GM19324 (cell line): Measurements from ENCODE around the gene IL26.
A peak's percentile ranks its signal among the peaks of the same experiment; 100 is the strongest.
"Not testable (repeated sequence)": the region's sequence is repeated elsewhere in the genome, so short reads cannot be mapped to it uniquely, and the experiment has no call there.

ENCODE experiments used
- ATAC-seq: cut with Tn5 transposase; IDR thresholded peaks from one replicate; pipeline ENCODE4 v1.9.1; 2021; ENCODE audit warnings: mild to moderate bottlenecking, moderate library complexity; ENCODE audit not compliant: unreplicated experiment, low FRiP score

The IL26 gene

GRCh38 chr12:68203460-68203875 lies 22.1 kb downstream of the IL26 start:
- ATAC-seq = no peak

GRCh38 chr12:68200854-68201253 lies 24.8 kb downstream of the IL26 start:
- ATAC-seq = no peak

GRCh38 chr12:68199127-68199526 lies 26.5 kb downstream of the IL26 start:
- no peak for ATAC-seq

GRCh38 chr12:68198507-68199086 lies 27.0 kb downstream of the IL26 start:
- ATAC-seq = no peak

- ATAC-seq = no peak
These were observed 35.3 kb downstream of the IL26 start for GRCh38 chr12:68190301-68190700.

GRCh38 chr12:68189821-68190242 lies 35.8 kb downstream of the IL26 start:
- ATAC-seq = no peak

- no peak for ATAC-seq
These were observed 40.0 kb downstream of the IL26 start for GRCh38 chr12:68185598-68185997.

GRCh38 chr12:68180792-68181744 lies 44.5 kb downstream of the IL26 start:
- no peak for ATAC-seq

GRCh38 chr12:68178774-68179439 lies 46.7 kb downstream of the IL26 start:
- no peak for ATAC-seq

- ATAC-seq = no peak
These were observed 47.4 kb downstream of the IL26 start for GRCh38 chr12:68178184-68178583.

- no peak for ATAC-seq
These were observed 48.0 kb downstream of the IL26 start for GRCh38 chr12:68177562-68177961.

- ATAC-seq = no peak
These were observed 49.4 kb downstream of the IL26 start for GRCh38 chr12:68176257-68176656.

- ATAC-seq = peak; percentile 77
These were observed 50.0 kb downstream of the IL26 start for GRCh38 chr12:68175557-68176061.

GRCh38 chr12:68174761-68175160 lies 50.8 kb downstream of the IL26 start:
- not testable (repeated sequence) for ATAC-seq

GRCh38 chr12:68173792-68174191 lies 51.8 kb downstream of the IL26 start:
- no peak for ATAC-seq

- ATAC-seq = no peak
These were observed 54.9 kb downstream of the IL26 start for GRCh38 chr12:68170726-68171125.

GRCh38 chr12:68169213-68169889 lies 56.3 kb downstream of the IL26 start:
- no peak for ATAC-seq

- no peak for ATAC-seq
These were observed 59.2 kb downstream of the IL26 start for GRCh38 chr12:68166317-68166831.

GRCh38 chr12:68163560-68164081 lies 62.0 kb downstream of the IL26 start:
- no peak for ATAC-seq

- ATAC-seq = no peak
These were observed 63.2 kb downstream of the IL26 start for GRCh38 chr12:68162374-68162773.
